ENCODE data around the gene SMIM44.
A peak's percentile ranks its signal among the peaks of the same experiment; 100 is the strongest.
"Not testable (repeated sequence)": the region's sequence is repeated elsewhere in the genome, so short reads cannot be mapped to it uniquely, and the experiment has no call there.

Gene SMIM44

GRCh38 chr19:3483226-3483628 is at the start of gene SMIM44:
TSS of gene SMIM44 (minus strand) at chr19:3483441. CDS start at chr19:3483403, 38 bp downstream.
- DNase-seq = no peak

- no peak for DNase-seq
Observed at GRCh38 chr19:3533033-3533432, 49.8 kb upstream of the SMIM44 start.

- no peak for DNase-seq
Observed at GRCh38 chr19:3532154-3532786, 49.0 kb upstream of the SMIM44 start.

GRCh38 chr19:3531716-3532115 is 48.5 kb upstream of the SMIM44 start:
- no peak for DNase-seq

GRCh38 chr19:3530389-3530788 is 47.1 kb upstream of the SMIM44 start:
- DNase-seq = no peak

- not testable (repeated sequence) for DNase-seq
Observed at GRCh38 chr19:3529299-3529698, 46.1 kb upstream of the SMIM44 start.

GRCh38 chr19:3528539-3529211 is 45.4 kb upstream of the SMIM44 start:
- no peak for DNase-seq

GRCh38 chr19:3528080-3528479 is 44.8 kb upstream of the SMIM44 start:
- no peak for DNase-seq

- no peak for DNase-seq
Observed at GRCh38 chr19:3527238-3527910, 44.1 kb upstream of the SMIM44 start.

- no peak for DNase-seq
Observed at GRCh38 chr19:3526507-3527237, 43.4 kb upstream of the SMIM44 start.

GRCh38 chr19:3524904-3525451 is 41.7 kb upstream of the SMIM44 start:
- DNase-seq = no peak

GRCh38 chr19:3524078-3524842 is 41.0 kb upstream of the SMIM44 start:
- no peak for DNase-seq

GRCh38 chr19:3523361-3524077 is 40.3 kb upstream of the SMIM44 start:
- no peak for DNase-seq

- DNase-seq = no peak
Observed at GRCh38 chr19:3522421-3523360, 39.5 kb upstream of the SMIM44 start.

- peak; percentile 72 for DNase-seq
Observed at GRCh38 chr19:3521104-3521445, 37.8 kb upstream of the SMIM44 start.

GRCh38 chr19:3520166-3521103 is 37.2 kb upstream of the SMIM44 start:
- peak; percentile 80 for DNase-seq

- DNase-seq = no peak
Observed at GRCh38 chr19:3519126-3519525, 35.9 kb upstream of the SMIM44 start.

- no peak for DNase-seq
Observed at GRCh38 chr19:3518659-3519058, 35.4 kb upstream of the SMIM44 start.

GRCh38 chr19:3518255-3518654 is 35.0 kb upstream of the SMIM44 start:
- DNase-seq = no peak

Measured in hematopoietic multipotent progenitor cell treated with erythropoietin and hydrocortisone succinate and interleukin-3 and kit ligand, for 6 days (in vitro differentiated cells).